ENCODE data around the gene TSSK3.

GRCh38 chr1:32345289-32345827 is 17.0 kb upstream of the TSSK3 start:
- TF ChIP-seq CTCF (optimal IDR thresholded peaks at IDR 0.05 in 1 of 3, IDR thresholded peaks at IDR 0.05 in 1 of 3, conservative IDR thresholded peaks at IDR 0.05 in 1 of 3; ENCODE audit: extremely low read depth in 1 of 3, insufficient read depth in 2 of 3, low read length in 3 of 3), result no peak
- no peak for TF ChIP-seq EZH2 (IDR thresholded peaks at IDR 0.05; ENCODE audit: low read length)

All from keratinocyte (primary cell).